GM12874 (cell line): ENCODE results near the gene C19orf38.

ENCODE experiments used
- CTCF ChIP-seq: IDR thresholded peaks from 2 replicates; pipeline ENCODE4 v1.5.1; 2011; ENCODE audit warnings: low read depth, mild to moderate bottlenecking, control low read depth, low read length, moderate library complexity; ENCODE audit not compliant: insufficient read depth

The C19orf38 gene

GRCh38 chr19:10848230-10848856 lies at the start of gene C19orf38:
C19orf38 (plus strand) TSS chr19:10848415; CDS start chr19:10848509, 94 bp downstream.
- no peak for TF ChIP-seq CTCF

- TF ChIP-seq CTCF, result no peak
Observed at GRCh38 chr19:10800488-10800887, 47.7 kb upstream of the C19orf38 start.

GRCh38 chr19:10802479-10802878 lies 45.7 kb upstream of the C19orf38 start:
- no peak for TF ChIP-seq CTCF

GRCh38 chr19:10803252-10803651 lies 45.0 kb upstream of the C19orf38 start:
- no peak for TF ChIP-seq CTCF

- TF ChIP-seq CTCF, result no peak
Observed at GRCh38 chr19:10805065-10805757, 43.0 kb upstream of the C19orf38 start.

- TF ChIP-seq CTCF, result no peak
Observed at GRCh38 chr19:10805758-10806247, 42.4 kb upstream of the C19orf38 start.

- no peak for TF ChIP-seq CTCF
Observed at GRCh38 chr19:10808937-10809649, 39.1 kb upstream of the C19orf38 start.
